ENCODE measurements around the gene SYT17. TPM values are rescaled to one million over a fixed set of nuclear protein-coding genes. Genes with fewer than 3 reads are reported as not detected.

Gene SYT17, protein sequence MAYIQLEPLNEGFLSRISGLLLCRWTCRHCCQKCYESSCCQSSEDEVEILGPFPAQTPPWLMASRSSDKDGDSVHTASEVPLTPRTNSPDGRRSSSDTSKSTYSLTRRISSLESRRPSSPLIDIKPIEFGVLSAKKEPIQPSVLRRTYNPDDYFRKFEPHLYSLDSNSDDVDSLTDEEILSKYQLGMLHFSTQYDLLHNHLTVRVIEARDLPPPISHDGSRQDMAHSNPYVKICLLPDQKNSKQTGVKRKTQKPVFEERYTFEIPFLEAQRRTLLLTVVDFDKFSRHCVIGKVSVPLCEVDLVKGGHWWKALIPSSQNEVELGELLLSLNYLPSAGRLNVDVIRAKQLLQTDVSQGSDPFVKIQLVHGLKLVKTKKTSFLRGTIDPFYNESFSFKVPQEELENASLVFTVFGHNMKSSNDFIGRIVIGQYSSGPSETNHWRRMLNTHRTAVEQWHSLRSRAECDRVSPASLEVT
- total RNA-seq, result 32.5 TPM

DNA sequence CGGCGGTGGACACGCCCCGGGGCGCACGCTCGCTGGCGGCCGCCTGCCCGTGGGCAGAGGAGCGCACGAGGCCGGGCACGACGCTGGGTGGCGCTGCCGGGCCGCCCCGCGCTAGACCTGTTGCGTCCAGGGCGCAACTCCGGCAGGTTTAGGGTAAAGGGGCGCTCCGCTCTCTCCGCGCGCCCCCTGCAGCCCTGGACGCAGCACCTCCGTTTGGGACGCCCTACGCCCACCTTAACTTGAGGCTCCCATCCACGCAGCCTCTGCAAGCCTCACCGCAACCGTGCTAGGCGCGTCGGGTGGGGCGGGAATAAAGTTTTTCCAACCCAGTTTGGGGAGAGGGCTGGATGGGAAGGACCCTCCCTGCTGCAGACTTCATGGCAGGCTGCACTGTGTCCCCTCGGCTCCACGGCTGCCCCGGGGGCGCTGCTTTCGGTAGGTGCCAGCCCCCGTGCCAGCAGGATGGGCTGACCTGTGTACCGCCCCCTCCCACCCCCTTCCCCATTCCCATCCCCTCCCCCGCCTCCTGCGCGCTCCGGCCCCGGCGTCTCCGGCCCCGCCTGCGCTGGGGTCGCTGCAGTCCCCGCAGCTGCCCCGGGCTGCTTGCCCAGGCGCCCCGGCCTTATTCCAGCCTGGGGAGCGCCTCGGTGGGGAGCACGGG lies at the start of gene SYT17:
Gene SYT17, plus strand, starts transcription at position 531 of the 661 bp plus-strand sequence. CDS start 407 bp downstream, outside the sequence.

DNA sequence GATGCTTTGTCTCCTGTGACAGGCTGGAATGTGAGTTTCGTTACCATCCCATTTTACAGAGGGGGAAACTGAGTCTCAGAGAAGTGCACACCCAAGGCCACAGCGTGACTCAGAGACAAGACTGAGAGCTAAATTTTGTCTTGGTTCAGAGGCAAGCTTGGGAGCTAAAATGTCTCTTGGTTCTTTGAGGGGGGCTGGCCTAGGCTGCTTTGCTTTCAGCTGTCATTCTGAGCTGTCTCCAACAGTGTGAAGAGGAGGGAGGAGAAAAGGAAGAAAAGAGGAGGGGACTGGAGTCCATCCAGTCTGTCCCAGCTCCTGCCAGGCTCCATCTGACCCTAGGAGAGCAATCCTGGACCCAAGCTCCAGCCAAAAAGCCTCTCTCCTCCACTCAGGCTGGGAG lies 117.4 kb downstream of the SYT17 start, which contains the start of gene CLEC19A:
Gene CLEC19A, plus strand, starts transcription at position 301 of the 400 bp plus-strand sequence. CDS start 121 bp downstream, outside the sequence.

Other genes with a start within 250 kb of the SYT17 start
- 97.6 TPM for gene SMG1, start 241.8 kb upstream of the SYT17 start, total RNA-seq
- gene TMC7, start 184.3 kb upstream of the SYT17 start, total RNA-seq, result 5.1 TPM
- 49.1 TPM for gene COQ7, start 100.6 kb upstream of the SYT17 start, total RNA-seq
- 9.5 TPM for gene ITPRIPL2, start 54.3 kb upstream of the SYT17 start, total RNA-seq
- gene CLEC19A, start 117.5 kb downstream of the SYT17 start, total RNA-seq, result 2.8 TPM
- gene TMC5, start 249.6 kb downstream of the SYT17 start, total RNA-seq, result 0.69 TPM

Data from diencephalon (tissue), 1 donor.